HG03460 (cell line): Measurements from ENCODE around the gene KLRC3.
"Not testable (repeated sequence)": the region's sequence is repeated elsewhere in the genome, so short reads cannot be mapped to it uniquely, and the experiment has no call there.

Experiments used
- ATAC-seq: cut with Tn5 transposase; IDR thresholded peaks from one replicate; pipeline ENCODE4 v1.9.1; 2021; ENCODE audit not compliant: unreplicated experiment

The KLRC3 gene

GRCh38 chr12:10404798-10405197, 15.6 kb downstream of the KLRC3 start:
- no peak for ATAC-seq

- no peak for ATAC-seq
These were observed 19.6 kb downstream of the KLRC3 start for GRCh38 chr12:10400829-10401228.

- no peak for ATAC-seq
These were observed 22.2 kb downstream of the KLRC3 start for GRCh38 chr12:10398168-10398567.

- no peak for ATAC-seq
These were observed 23.1 kb downstream of the KLRC3 start for GRCh38 chr12:10397296-10397695.

- ATAC-seq: not testable (repeated sequence)
These were observed 24.2 kb downstream of the KLRC3 start for GRCh38 chr12:10396176-10396575.

GRCh38 chr12:10395390-10395998, 24.9 kb downstream of the KLRC3 start:
- ATAC-seq: peak; percentile 75

GRCh38 chr12:10394531-10395152, 25.8 kb downstream of the KLRC3 start:
- ATAC-seq: not testable (repeated sequence)

GRCh38 chr12:10393291-10393690, 27.1 kb downstream of the KLRC3 start:
- ATAC-seq: no peak

- peak; percentile 80 for ATAC-seq
These were observed 27.9 kb downstream of the KLRC3 start for GRCh38 chr12:10392394-10392930.

- ATAC-seq: not testable (repeated sequence)
These were observed 29.4 kb downstream of the KLRC3 start for GRCh38 chr12:10390991-10391390.

- ATAC-seq: no peak
These were observed 30.5 kb downstream of the KLRC3 start, which contains the start of gene KLRK1 for GRCh38 chr12:10389904-10390303. TSS of gene KLRK1 (minus strand) at chr12:10390041. CDS start at chr12:10388810, 1,231 bp downstream.

- ATAC-seq: no peak
These were observed 31.6 kb downstream of the KLRC3 start for GRCh38 chr12:10388624-10389413.

GRCh38 chr12:10387498-10387897, 32.9 kb downstream of the KLRC3 start:
- not testable (repeated sequence) for ATAC-seq

GRCh38 chr12:10386857-10387256, 33.5 kb downstream of the KLRC3 start:
- ATAC-seq: no peak

- no peak for ATAC-seq
These were observed 35.2 kb downstream of the KLRC3 start for GRCh38 chr12:10385166-10385613.

- no peak for ATAC-seq
These were observed 36.2 kb downstream of the KLRC3 start for GRCh38 chr12:10384191-10384590.

- ATAC-seq: no peak
These were observed 38.3 kb downstream of the KLRC3 start for GRCh38 chr12:10381928-10382628.

GRCh38 chr12:10378737-10379136, 41.7 kb downstream of the KLRC3 start:
- ATAC-seq: not testable (repeated sequence)

- no peak for ATAC-seq
These were observed 45.8 kb downstream of the KLRC3 start for GRCh38 chr12:10374624-10375018.

- no peak for ATAC-seq
These were observed 47.8 kb downstream of the KLRC3 start for GRCh38 chr12:10372559-10372958.
